Myocyte (in vitro differentiated cells): Measurements from ENCODE around the gene RPGRIP1L. TPM values are rescaled to one million over a fixed set of nuclear protein-coding genes. Genes with fewer than 3 reads are reported as not detected.
A peak's percentile ranks its signal among the peaks of the same experiment; 100 is the strongest.

Experiments
- DNase-seq: peaks from one replicate; pipeline ENCODE4 v3.0.0-alpha.2; 2012; ENCODE audit warnings: low read depth
- total RNA-seq: library from RNA; depleted of rRNA; stranded (reverse); fragments of >200 nt; gene quantifications from 2 replicates; pipeline ENCODE4 v1.2.3, GENCODE V29; 2014

The RPGRIP1L gene
- total RNA-seq, 1 donor from 2014 or later = 8.9 TPM

GRCh38 chr16:53608094-53608493 lies 95.6 kb downstream of the RPGRIP1L start:
- no peak for DNase-seq

- DNase-seq = no peak
These were observed 97.7 kb downstream of the RPGRIP1L start for GRCh38 chr16:53605831-53606400.

GRCh38 chr16:53605356-53605755 lies 98.3 kb downstream of the RPGRIP1L start:
- no peak for DNase-seq

GRCh38 chr16:53601961-53602360 lies 101.7 kb downstream of the RPGRIP1L start:
- no peak for DNase-seq

- DNase-seq = no peak
These were observed 103.0 kb downstream of the RPGRIP1L start for GRCh38 chr16:53600616-53601015.

GRCh38 chr16:53600126-53600525 lies 103.5 kb downstream of the RPGRIP1L start:
- peak; percentile 23 for DNase-seq

GRCh38 chr16:53599548-53599947 lies 104.1 kb downstream of the RPGRIP1L start:
- DNase-seq = no peak

- no peak for DNase-seq
These were observed 105.0 kb downstream of the RPGRIP1L start for GRCh38 chr16:53598511-53599275.

- no peak for DNase-seq
These were observed 105.9 kb downstream of the RPGRIP1L start for GRCh38 chr16:53597776-53598175.

GRCh38 chr16:53588081-53588648 lies 115.5 kb downstream of the RPGRIP1L start:
- no peak for DNase-seq

GRCh38 chr16:53583401-53583800 lies 120.3 kb downstream of the RPGRIP1L start:
- no peak for DNase-seq

- DNase-seq = no peak
These were observed 121.9 kb downstream of the RPGRIP1L start for GRCh38 chr16:53581784-53582183.

GRCh38 chr16:53580038-53580802 lies 123.4 kb downstream of the RPGRIP1L start:
- DNase-seq = no peak

- DNase-seq = no peak
These were observed 126.8 kb downstream of the RPGRIP1L start for GRCh38 chr16:53576904-53577303.

- DNase-seq = no peak
These were observed 127.4 kb downstream of the RPGRIP1L start for GRCh38 chr16:53576210-53576609.

- DNase-seq = no peak
These were observed 131.9 kb downstream of the RPGRIP1L start for GRCh38 chr16:53571763-53572162.

- DNase-seq = no peak
These were observed 137.0 kb downstream of the RPGRIP1L start for GRCh38 chr16:53566552-53567245.

- DNase-seq = no peak
These were observed 138.3 kb downstream of the RPGRIP1L start for GRCh38 chr16:53565296-53565863.

GRCh38 chr16:53563426-53563825 lies 140.2 kb downstream of the RPGRIP1L start:
- DNase-seq = no peak

- no peak for DNase-seq
These were observed 142.4 kb downstream of the RPGRIP1L start for GRCh38 chr16:53561101-53561888.
